Measurements from ENCODE around the gene AMACR. TPM values are rescaled to one million over a fixed set of nuclear protein-coding genes. Genes with fewer than 3 reads are reported as not detected.
A peak's percentile ranks its signal among the peaks of the same experiment; 100 is the strongest.

AMACR gene
- total and polyA plus RNA-seq, 2 donors from 2014 or later = 155 to 291 TPM

- intact Hi-C loops (cut with DNase I) = no loop called here
- Histone ChIP-seq H3K4me3 (ENCODE audit: low read length in 3 of 3) (peak overlapping the region; percentile 86 to 90 (median 88)), H3K27me3 (ENCODE audit: control insufficient read depth, insufficient read depth, low read length) (no peaks in the 10 kb centered on the region), H3K4me1 (ENCODE audit: control insufficient read depth in 2 of 3, insufficient read depth in 2 of 3, low read depth in 1 of 3, low read length in 3 of 3) (peaks cover 0 to 14% (median 9%) of the 10 kb centered on the region in 3 donors), H3K36me3 (ENCODE audit: control insufficient read depth in 2 of 3, insufficient read depth in 3 of 3, low read length in 3 of 3) (peaks cover 2 to 5% (median 3%) of the 10 kb centered on the region in 3 donors), H3K27ac (ENCODE audit: low read depth in 2 of 2, low read length in 2 of 2) (peak overlapping the region; percentile 90 to 97), H3K9ac (ENCODE audit: low read length in 3 of 3) (peak overlapping the region; percentile 71 to 90 (median 86)), H3K9me3 (ENCODE audit: control insufficient read depth in 2 of 3, insufficient read depth in 1 of 3, low read length in 3 of 3) (no peaks in the 10 kb centered on the region)
- DNase-seq = peak in 1 of 5 donors; percentile 26
- no peak for FAIRE-seq
- no peak for TF ChIP-seq CTCF (IDR thresholded peaks at IDR 0.05; ENCODE audit: borderline replicate concordance, extremely low read depth, insufficient read depth)
These were observed 952 bp upstream of the AMACR start for GRCh38 chr5:34008802-34009201.

- Histone ChIP-seq H3K36me3 (ENCODE audit: control insufficient read depth in 2 of 3, insufficient read depth in 3 of 3, low read length in 3 of 3) (peaks cover 8 to 21% (median 11%) of the 10 kb centered on the region in 3 donors), H3K9ac (ENCODE audit: low read length in 3 of 3) (peak overlapping the region; percentile 86 to 96 (median 90)), H3K27me3 (ENCODE audit: control insufficient read depth, insufficient read depth, low read length) (no peaks in the 10 kb centered on the region), H3K4me3 (ENCODE audit: low read length in 3 of 3) (peak overlapping the region; percentile 90 to 94 (median 90)), H3K27ac (ENCODE audit: low read depth in 2 of 2, low read length in 2 of 2) (peak overlapping the region; percentile 90 to 97), H3K9me3 (ENCODE audit: control insufficient read depth in 2 of 3, insufficient read depth in 1 of 3, low read length in 3 of 3) (no peaks in the 10 kb centered on the region), H3K4me1 (ENCODE audit: control insufficient read depth in 2 of 3, insufficient read depth in 2 of 3, low read depth in 1 of 3, low read length in 3 of 3) (peaks cover 0 to 20% (median 9%) of the 10 kb centered on the region in 3 donors)
- no peak for TF ChIP-seq CTCF (IDR thresholded peaks at IDR 0.05; ENCODE audit: borderline replicate concordance, extremely low read depth, insufficient read depth)
- intact Hi-C loops (cut with DNase I) = no loop called here
- FAIRE-seq (no peak), DNase-seq (peak in 2 of 5 donors; percentile 53 to 54)
These were observed 639 bp downstream of the AMACR start for GRCh38 chr5:34007201-34007620.

- peaks cover 0 to 26% (median 12%) of the 10 kb centered on the region in 3 donors for H3K4me1 ChIP-seq (ENCODE audit: control insufficient read depth in 2 of 3, insufficient read depth in 2 of 3, low read depth in 1 of 3, low read length in 3 of 3)
- no peak for TF ChIP-seq CTCF (IDR thresholded peaks at IDR 0.05; ENCODE audit: borderline replicate concordance, extremely low read depth, insufficient read depth)
- H3K9ac ChIP-seq (ENCODE audit: low read length in 3 of 3) = no peak overlapping the region
- FAIRE-seq = no peak
- no peaks in the 10 kb centered on the region for H3K9me3 ChIP-seq (ENCODE audit: control insufficient read depth in 2 of 3, insufficient read depth in 1 of 3, low read length in 3 of 3)
- intact Hi-C loops (cut with DNase I) = no loop called here
- H3K27ac ChIP-seq (ENCODE audit: low read depth in 2 of 2, low read length in 2 of 2) = peak overlapping the region; percentile 10 to 43
- peak overlapping the region; percentile 32 to 94 (median 90) for H3K4me3 ChIP-seq (ENCODE audit: low read length in 3 of 3)
- H3K36me3 ChIP-seq (ENCODE audit: control insufficient read depth in 2 of 3, insufficient read depth in 3 of 3, low read length in 3 of 3) = peaks cover 9 to 21% (median 11%) of the 10 kb centered on the region in 3 donors
- DNase-seq = no peak
- no peaks in the 10 kb centered on the region for H3K27me3 ChIP-seq (ENCODE audit: control insufficient read depth, insufficient read depth, low read length)
These were observed 2.2 kb downstream of the AMACR start for GRCh38 chr5:34005681-34006080.

GRCh38 chr5:34005211-34005610 is 2.6 kb downstream of the AMACR start:
- no peak overlapping the region for H3K27ac ChIP-seq (ENCODE audit: low read depth in 2 of 2, low read length in 2 of 2)
- FAIRE-seq (no peak), DNase-seq (no peak)
- intact Hi-C loops (cut with DNase I) = no loop called here
- no peaks in the 10 kb centered on the region for H3K27me3 ChIP-seq (ENCODE audit: control insufficient read depth, insufficient read depth, low read length)
- no peak for TF ChIP-seq CTCF (IDR thresholded peaks at IDR 0.05; ENCODE audit: borderline replicate concordance, extremely low read depth, insufficient read depth)
- no peak overlapping the region for H3K9ac ChIP-seq (ENCODE audit: low read length in 3 of 3)
- H3K36me3 ChIP-seq (ENCODE audit: control insufficient read depth in 2 of 3, insufficient read depth in 3 of 3, low read length in 3 of 3) = peaks cover 9 to 22% (median 11%) of the 10 kb centered on the region in 3 donors
- H3K9me3 ChIP-seq (ENCODE audit: control insufficient read depth in 2 of 3, insufficient read depth in 1 of 3, low read length in 3 of 3) = no peaks in the 10 kb centered on the region
- H3K4me3 ChIP-seq (ENCODE audit: low read length in 3 of 3) = peak overlapping the region in 2 of 3 donors; percentile 37 to 90
- peaks cover 0 to 26% (median 12%) of the 10 kb centered on the region in 3 donors for H3K4me1 ChIP-seq (ENCODE audit: control insufficient read depth in 2 of 3, insufficient read depth in 2 of 3, low read depth in 1 of 3, low read length in 3 of 3)
